ENCODE results near the gene PLA2R1.

- no peak for TF ChIP-seq CTCF (IDR thresholded peaks at IDR 0.05)
- TF ChIP-seq SIN3A (IDR thresholded peaks at IDR 0.05; ENCODE audit: borderline replicate concordance, insufficient read depth, low read depth, low read length): no peak
Observed at GRCh38 chr2:160039166-160039903, 23.1 kb downstream of the PLA2R1 start.

Data from Panc1 (cell line).